Neural cell (in vitro differentiated cells): ENCODE results near the gene RRBP1. TPM values are rescaled to one million over a fixed set of nuclear protein-coding genes. Genes with fewer than 3 reads are reported as not detected.

Source experiments
- H2AFZ ChIP-seq: fragments of 200-600, 300-800 bp; sonication (generic), shearing (Covaris generic); 2 replicates; pipeline ENCODE4 v1.6.0; 2014; ENCODE audit warnings: low read depth, mild to moderate bottlenecking, antibody characterized with exemption, low read length, moderate library complexity
- H3F3A ChIP-seq: fragments of 200-600 bp; shearing (Covaris generic); 2 replicates; pipeline ENCODE4 v1.6.1; 2016; ENCODE audit warnings: mild to moderate bottlenecking, moderate library complexity, mixed read lengths, antibody characterized with exemption, low read length; ENCODE audit not compliant: insufficient read depth, poor library complexity, severe bottlenecking
- H3K27ac ChIP-seq: fragments of 200-600, 300-800 bp; sonication (generic), shearing (Covaris generic); 2 replicates; pipeline ENCODE4 v1.5.1; 2014; ENCODE audit warnings: mild to moderate bottlenecking, low read length, moderate library complexity
- H3K27me3 ChIP-seq: fragments of 300-800, 200-600 bp; sonication (generic), shearing (Covaris generic); 2 replicates; pipeline ENCODE4 v1.6.0; 2014; ENCODE audit warnings: mild to moderate bottlenecking, low read depth, low read length, moderate library complexity; ENCODE audit not compliant: insufficient read depth
- H3K36me3 ChIP-seq: fragments of 300-800, 200-600 bp; sonication (generic), shearing (Covaris generic); 2 replicates; pipeline ENCODE4 v1.5.1; 2014; ENCODE audit warnings: mild to moderate bottlenecking, antibody characterized with exemption, low read length, moderate library complexity; ENCODE audit not compliant: insufficient read depth
- H3K4me2 ChIP-seq: fragments of 300-800, 200-600 bp; sonication (generic), shearing (Covaris generic); 2 replicates; pipeline ENCODE4 v1.6.0; 2014; ENCODE audit warnings: mild to moderate bottlenecking, low read length
- H3K4me3 ChIP-seq: fragments of 300-800, 200-600 bp; sonication (generic), shearing (Covaris generic); 2 replicates; pipeline ENCODE4 v1.5.1; 2014; ENCODE audit warnings: mild to moderate bottlenecking, low read length, moderate library complexity
- H3K79me2 ChIP-seq: fragments of 200-600 bp; shearing (Covaris generic); replicated peaks from 2 replicates; pipeline ENCODE4 v1.6.0; 2014; ENCODE audit warnings: mild to moderate bottlenecking, low read length, moderate library complexity; ENCODE audit not compliant: insufficient read depth
- H3K9ac ChIP-seq: fragments of 300-800, 200-600 bp; sonication (generic), shearing (Covaris generic); 2 replicates; pipeline ENCODE4 v1.6.1; 2016; ENCODE audit warnings: mild to moderate bottlenecking, low read length, mixed read lengths
- H3K9me2 ChIP-seq: fragments of 200-600 bp; shearing (Covaris generic); 2 replicates; pipeline ENCODE4 v1.6.1; 2016; ENCODE audit warnings: mild to moderate bottlenecking, low read length, mixed read lengths; ENCODE audit not compliant: insufficient read depth
- H3K9me3 ChIP-seq: fragments of 200-600, 300-800 bp; sonication (generic), shearing (Covaris generic); 2 replicates; pipeline ENCODE4 v1.6.1; 2016; ENCODE audit warnings: mild to moderate bottlenecking, mixed run types, low read length, moderate library complexity, mixed read lengths
- H4K20me1 ChIP-seq: fragments of 200-600 bp; shearing (Covaris generic); 2 replicates; pipeline ENCODE4 v1.6.1; 2016; ENCODE audit warnings: mild to moderate bottlenecking, mixed run types; ENCODE audit not compliant: insufficient read depth
- EP300 ChIP-seq: fragments of 450-650 bp; conservative IDR thresholded peaks from 2 replicates; pipeline ENCODE4 v1.6.1; 2014; ENCODE audit warnings: antibody characterized with exemption, mild to moderate bottlenecking, moderate library complexity; ENCODE audit not compliant: poor library complexity, severe bottlenecking
- EZH2 ChIP-seq: fragments of 200-600, 300-800 bp; shearing (Covaris generic), sonication (generic); IDR thresholded peaks from 2 replicates; pipeline ENCODE4 v1.6.1; 2014; ENCODE audit warnings: antibody characterized with exemption, low read length, borderline replicate concordance, mild to moderate bottlenecking; ENCODE audit not compliant: insufficient read depth, poor library complexity, severe bottlenecking
- MXI1 ChIP-seq: fragments of 450-650 bp; conservative IDR thresholded peaks from 2 replicates; pipeline ENCODE4 v1.6.1; 2014; ENCODE audit warnings: antibody characterized with exemption, mild to moderate bottlenecking; ENCODE audit not compliant: poor library complexity, severe bottlenecking
- POLR2AphosphoS5 ChIP-seq: IDR thresholded peaks from 2 replicates; pipeline ENCODE4 v1.6.1; 2012
- RAD21 ChIP-seq: fragments of 450-650 bp; conservative IDR thresholded peaks from 2 replicates; pipeline ENCODE4 v1.6.1; 2014; ENCODE audit warnings: antibody characterized with exemption, mild to moderate bottlenecking, moderate library complexity
- REST ChIP-seq: IDR thresholded peaks from 2 replicates; pipeline ENCODE4 v1.6.1; 2012; ENCODE audit warnings: borderline replicate concordance
- SMC3 ChIP-seq: fragments of 450-650 bp; conservative IDR thresholded peaks from 2 replicates; pipeline ENCODE4 v1.6.1; 2014; ENCODE audit warnings: antibody characterized with exemption, mild to moderate bottlenecking, moderate library complexity; ENCODE audit not compliant: poor library complexity
- TAF1 ChIP-seq: IDR thresholded peaks from 2 replicates; pipeline ENCODE4 v1.6.1; 2012; ENCODE audit warnings: low read depth
- polyA plus RNA-seq: library from polyadenylated mRNA; depleted of rRNA; stranded (reverse); fragments of >200 nt; gene quantifications from 2 replicates; pipeline ENCODE4 v1.2.3, GENCODE V29; 2014
- TF ChIP-seq, protein P1 (sequence below): fragments of 450-650 bp; IDR thresholded peaks from 2 replicates; pipeline ENCODE4 v1.5.1; 2014; ENCODE audit warnings: antibody characterized with exemption, mild to moderate bottlenecking, moderate library complexity; ENCODE audit not compliant: poor library complexity, severe bottlenecking

Gene RRBP1
- polyA plus RNA-seq, 1 donor from 2014 or later, result 2.2 TPM

GRCh38 chr20:17638835-17639407, 43.1 kb downstream of the RRBP1 start:
- no peaks in the 10 kb centered on the region for H4K20me1 ChIP-seq

GRCh38 chr20:17637985-17638640, 43.9 kb downstream of the RRBP1 start:
- Histone ChIP-seq H3K27ac (no peak overlapping the region), H3K9me3 (no peaks in the 10 kb centered on the region), H3K4me3 (no peak overlapping the region), H3F3A (no peaks in the 10 kb centered on the region), H2AFZ (no peak overlapping the region), H3K27me3 (peaks cover 10% of the 10 kb centered on the region), H3K4me2 (no peak overlapping the region), H3K9ac (no peak overlapping the region), H3K9me2 (no peaks in the 10 kb centered on the region), H3K36me3 (no peaks in the 10 kb centered on the region), H4K20me1 (no peaks in the 10 kb centered on the region), H3K79me2 (no peaks in the 10 kb centered on the region)
- no peak for TF ChIP-seq TAF1
- no peak for TF ChIP-seq POLR2AphosphoS5
- TF ChIP-seq SMC3, result no peak
- TF ChIP-seq MXI1, result no peak
- TF ChIP-seq EP300, result no peak
- TF ChIP-seq REST, result no peak
- TF ChIP-seq, protein P1, sequence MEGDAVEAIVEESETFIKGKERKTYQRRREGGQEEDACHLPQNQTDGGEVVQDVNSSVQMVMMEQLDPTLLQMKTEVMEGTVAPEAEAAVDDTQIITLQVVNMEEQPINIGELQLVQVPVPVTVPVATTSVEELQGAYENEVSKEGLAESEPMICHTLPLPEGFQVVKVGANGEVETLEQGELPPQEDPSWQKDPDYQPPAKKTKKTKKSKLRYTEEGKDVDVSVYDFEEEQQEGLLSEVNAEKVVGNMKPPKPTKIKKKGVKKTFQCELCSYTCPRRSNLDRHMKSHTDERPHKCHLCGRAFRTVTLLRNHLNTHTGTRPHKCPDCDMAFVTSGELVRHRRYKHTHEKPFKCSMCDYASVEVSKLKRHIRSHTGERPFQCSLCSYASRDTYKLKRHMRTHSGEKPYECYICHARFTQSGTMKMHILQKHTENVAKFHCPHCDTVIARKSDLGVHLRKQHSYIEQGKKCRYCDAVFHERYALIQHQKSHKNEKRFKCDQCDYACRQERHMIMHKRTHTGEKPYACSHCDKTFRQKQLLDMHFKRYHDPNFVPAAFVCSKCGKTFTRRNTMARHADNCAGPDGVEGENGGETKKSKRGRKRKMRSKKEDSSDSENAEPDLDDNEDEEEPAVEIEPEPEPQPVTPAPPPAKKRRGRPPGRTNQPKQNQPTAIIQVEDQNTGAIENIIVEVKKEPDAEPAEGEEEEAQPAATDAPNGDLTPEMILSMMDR, result no peak
- no peak for TF ChIP-seq EZH2

More at GRCh38 chr20:17638835-17639407, 43.1 kb downstream of the RRBP1 start:
- Histone ChIP-seq H3K9ac (no peak overlapping the region), H2AFZ (no peak overlapping the region), H3K9me3 (no peaks in the 10 kb centered on the region), H3K9me2 (no peaks in the 10 kb centered on the region), H3K4me2 (no peak overlapping the region), H3F3A (no peaks in the 10 kb centered on the region), H3K79me2 (no peaks in the 10 kb centered on the region), H3K27ac (no peak overlapping the region), H3K36me3 (no peaks in the 10 kb centered on the region), H3K27me3 (peaks cover 10% of the 10 kb centered on the region), H3K4me3 (no peak overlapping the region)
- TF ChIP-seq EZH2 (no peak), MXI1 (no peak), RAD21 (no peak), EP300 (no peak), POLR2AphosphoS5 (no peak), TAF1 (no peak)
